ENCODE data around the gene PLEKHG4.
A peak's percentile ranks its signal among the peaks of the same experiment; 100 is the strongest.

PLEKHG4 gene

DNA sequence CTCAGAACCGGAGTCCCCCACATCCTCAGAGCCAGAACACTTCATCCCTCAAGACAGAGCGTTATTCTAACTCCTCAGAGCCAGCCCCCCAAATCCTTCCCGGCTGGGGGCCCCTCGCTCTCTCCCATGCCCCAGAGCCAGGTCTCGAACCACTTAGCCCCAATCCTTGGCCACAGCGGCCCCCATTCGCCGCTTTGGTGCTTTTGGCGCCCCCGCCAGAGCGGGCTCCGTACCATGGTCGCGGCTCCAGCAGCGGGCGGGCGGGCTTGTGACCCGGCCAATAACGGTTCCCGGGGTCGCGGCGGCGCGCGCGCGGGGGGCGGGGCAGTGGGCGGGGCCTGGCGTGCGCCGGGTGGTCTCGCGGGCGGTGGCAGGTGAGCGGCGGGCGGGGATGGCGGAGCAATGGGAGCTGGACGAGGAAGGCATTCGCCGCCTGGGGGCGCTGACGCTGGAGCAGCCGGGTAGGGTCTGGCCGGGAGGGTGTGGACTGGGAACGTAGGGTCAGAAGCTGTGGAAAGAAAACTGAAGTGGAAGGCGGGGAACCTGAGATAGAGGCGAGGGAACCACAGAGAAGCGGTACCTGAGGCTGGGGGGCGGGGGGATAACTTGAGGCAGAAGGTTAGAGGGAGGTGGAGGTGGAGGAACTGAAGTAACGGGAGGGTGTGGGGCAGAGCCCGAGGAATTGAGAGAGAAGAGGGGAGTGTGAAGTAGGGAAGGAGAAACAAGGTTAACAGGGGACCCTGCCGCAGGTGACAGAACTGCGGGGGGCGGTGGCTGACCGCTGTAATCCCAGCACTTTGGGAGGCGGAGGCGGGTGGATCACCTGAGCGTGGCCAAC lies 47.4 kb downstream of the PLEKHG4 start, which contains the start of the genes KCTD19 and LRRC36:
TSS of gene KCTD19 (minus strand) at position 270 of the 838 bp plus-strand sequence. CDS start at position 236, 34 bp downstream.
TSS of gene LRRC36 (plus strand) at position 344 of the 838 bp plus-strand sequence. CDS start at position 392, 48 bp downstream.
- peak; percentile 50 for DNase-seq (ENCODE audit: low spot score)

DNA sequence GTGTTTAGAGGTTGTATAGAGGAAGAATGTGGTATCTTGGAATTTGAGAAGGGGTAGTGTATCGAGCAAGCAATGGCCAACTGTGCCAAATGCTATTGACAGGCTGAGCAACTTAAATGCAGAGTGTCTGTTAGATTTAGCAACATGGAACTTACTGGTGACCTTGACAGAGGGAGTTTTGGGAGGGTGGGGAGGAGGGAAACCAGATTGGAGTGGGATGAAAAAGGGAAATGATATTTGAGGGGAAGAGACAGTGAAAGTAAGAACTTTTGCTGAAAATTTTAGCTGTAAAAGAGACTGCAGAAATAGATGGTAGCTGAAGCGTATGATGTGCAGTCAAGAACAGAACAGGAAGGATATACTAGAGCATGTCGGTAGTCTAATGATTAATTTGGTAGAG lies 48.4 kb downstream of the PLEKHG4 start:
- DNase-seq (ENCODE audit: low spot score), result no peak

DNA sequence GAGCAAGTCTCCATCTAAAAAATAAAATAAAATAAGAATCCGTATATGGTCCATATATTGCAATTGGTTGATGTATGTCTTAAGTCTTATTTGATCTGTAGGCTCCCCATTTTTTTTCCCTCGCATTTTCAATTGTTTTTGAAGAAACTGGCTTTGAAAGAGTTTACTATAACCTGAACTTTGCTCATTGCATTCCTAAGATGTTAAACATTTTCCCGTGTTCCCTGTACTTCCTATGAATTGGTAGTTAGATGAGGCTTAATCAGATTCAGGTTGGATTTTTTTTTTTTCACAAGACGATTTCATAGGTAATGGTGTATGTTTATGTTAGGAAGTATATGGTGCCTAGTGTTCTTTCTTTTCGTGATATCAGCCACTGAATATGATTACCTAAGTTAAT lies 50.6 kb downstream of the PLEKHG4 start:
- no peak for DNase-seq (ENCODE audit: low spot score)

DNA sequence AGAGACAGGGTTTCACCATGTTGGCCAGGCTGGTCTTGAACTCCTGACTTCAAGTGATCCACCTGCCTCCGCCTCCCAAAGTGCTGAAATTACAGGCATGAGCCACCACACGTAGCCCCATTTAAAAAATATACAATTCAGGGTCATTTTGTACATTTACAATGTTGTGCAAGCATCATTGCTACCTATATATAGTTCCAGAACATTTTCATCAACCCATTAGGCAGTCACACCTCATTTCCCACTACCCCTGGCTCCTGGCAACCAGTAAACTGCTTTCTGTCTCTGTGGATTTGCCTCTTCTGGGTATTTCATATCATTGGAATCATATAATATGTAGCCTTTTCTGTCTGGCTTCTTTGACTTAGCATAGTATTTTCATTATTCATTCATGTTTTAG lies 54.0 kb downstream of the PLEKHG4 start:
- DNase-seq (ENCODE audit: low spot score), result no peak

DNA sequence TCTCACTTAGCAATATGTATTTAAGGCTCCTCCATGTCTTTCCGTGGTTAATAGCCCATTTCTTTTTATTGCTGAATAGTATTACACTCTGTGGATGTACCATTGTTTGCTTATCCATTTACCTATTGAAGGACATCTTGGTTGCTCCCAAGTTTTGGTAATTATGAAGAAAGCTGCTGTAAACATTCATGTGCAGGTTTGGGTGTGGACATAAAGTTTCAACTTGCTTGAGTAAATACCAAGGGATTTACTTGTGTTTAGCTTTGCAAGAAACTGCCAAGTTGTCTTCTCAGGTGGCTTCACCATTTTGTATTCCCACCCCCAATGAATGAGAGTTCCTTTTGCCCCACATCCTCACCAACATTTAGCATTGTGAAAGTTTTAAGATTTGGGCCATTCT lies 56.8 kb downstream of the PLEKHG4 start:
- DNase-seq (ENCODE audit: low spot score), result no peak

DNA sequence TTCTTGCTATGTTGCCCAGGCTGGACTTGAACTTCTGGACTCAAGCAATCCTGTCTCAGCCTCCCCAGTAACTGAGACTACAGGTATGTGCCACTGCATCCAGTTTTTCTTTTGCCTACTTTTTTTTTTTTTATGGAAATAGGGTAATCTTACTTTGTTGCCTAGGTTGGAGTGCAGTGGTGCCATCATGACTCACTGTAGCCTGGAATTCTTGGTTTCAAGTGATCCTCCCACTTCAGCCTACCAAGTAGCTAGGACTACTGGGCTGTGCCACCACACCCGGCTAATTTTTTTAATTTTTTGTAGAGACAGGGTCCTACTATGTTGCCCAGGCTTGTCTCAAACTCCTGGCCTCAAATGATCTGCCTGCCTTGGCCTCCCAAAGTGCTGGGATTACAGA lies 57.3 kb downstream of the PLEKHG4 start:
- DNase-seq (ENCODE audit: low spot score), result no peak

All from CD4-positive, alpha-beta T cell treated with Interleukin-2 at 100 ng/mL for 4 hours (primary cell).